GM23338 (cell line): ENCODE data around the gene BRAF. TPM values are rescaled to one million over a fixed set of nuclear protein-coding genes. Genes with fewer than 3 reads are reported as not detected.
"Not testable (repeated sequence)": the region's sequence is repeated elsewhere in the genome, so short reads cannot be mapped to it uniquely, and the experiment has no call there.

ENCODE experiments used
- ATAC-seq: fragments of 200-7000 bp; cut with Tn5 transposase; 3 replicates; pipeline ENCODE4 v1.9.1; 2020
- DNase-seq: peaks from one replicate; pipeline ENCODE4 v3.0.0-alpha.2; 2015; ENCODE audit warnings: low spot score
- H2AFZ ChIP-seq: fragments of 200-600 bp; sonication (generic); 2 replicates; pipeline ENCODE4 v1.8.0; 2016; ENCODE audit warnings: antibody characterized with exemption, mild to moderate bottlenecking, moderate library complexity
- H3F3A ChIP-seq: fragments of 200-600 bp; sonication (generic); replicated peaks from 2 replicates; pipeline ENCODE4 v1.8.0; 2017; ENCODE audit warnings: antibody characterized with exemption, mixed run types, low read depth
- H3K27ac ChIP-seq: fragments of 200-600 bp; sonication (generic); 2 replicates; pipeline ENCODE4 v1.6.1; 2016; ENCODE audit warnings: low read depth
- H3K27me3 ChIP-seq: fragments of 200-600 bp; sonication (generic); 2 replicates; pipeline ENCODE4 v1.8.0; 2016; ENCODE audit warnings: mild to moderate bottlenecking, mixed run types, moderate library complexity; ENCODE audit not compliant: insufficient read depth
- H3K36me3 ChIP-seq: fragments of 200-600 bp; sonication (generic); 2 replicates; pipeline ENCODE4 v1.8.0; 2016; ENCODE audit warnings: mild to moderate bottlenecking; ENCODE audit not compliant: insufficient read depth
- H3K4me1 ChIP-seq: fragments of 200-600 bp; sonication (generic); 2 replicates; pipeline ENCODE4 v1.8.0; 2016; ENCODE audit warnings: mild to moderate bottlenecking, moderate library complexity; ENCODE audit not compliant: insufficient read depth
- H3K4me2 ChIP-seq: fragments of 200-600 bp; sonication (generic); 2 replicates; pipeline ENCODE4 v1.7.1; 2017; ENCODE audit warnings: mixed run types
- H3K4me3 ChIP-seq: fragments of 200-600 bp; sonication (generic); 2 replicates; pipeline ENCODE4 v1.6.1; 2016; ENCODE audit warnings: mixed run types
- H3K79me2 ChIP-seq: fragments of 200-600 bp; sonication (generic); replicated peaks from 2 replicates; pipeline ENCODE4 v1.8.0; 2017; ENCODE audit warnings: mild to moderate bottlenecking; ENCODE audit not compliant: insufficient read depth
- H3K9me2 ChIP-seq: fragments of 200-600 bp; sonication (generic); 2 replicates; pipeline ENCODE4 v1.8.0; 2017; ENCODE audit not compliant: insufficient read depth
- H4K20me1 ChIP-seq: fragments of 200-600 bp; sonication (generic); replicated peaks from 2 replicates; pipeline ENCODE4 v1.8.0; 2017; ENCODE audit warnings: mild to moderate bottlenecking; ENCODE audit not compliant: insufficient read depth
- H3K27ac Mint-ChIP-seq: 2 replicates; pipeline ENCODE4 v1.8.0; 2020; ENCODE audit warnings: inconsistent platforms, mild to moderate bottlenecking, moderate library complexity, mixed read lengths
- H3K27me3 Mint-ChIP-seq: 3 replicates; pipeline ENCODE4 v1.8.0; 2022; ENCODE audit warnings: low read depth, mild to moderate bottlenecking, moderate library complexity, mixed read lengths, inconsistent platforms; ENCODE audit not compliant: insufficient read depth, poor library complexity
- H3K36me3 Mint-ChIP-seq: 3 replicates; pipeline ENCODE4 v1.8.0; 2021; ENCODE audit warnings: low read depth, mild to moderate bottlenecking, inconsistent platforms, moderate library complexity, mixed read lengths
- H3K4me1 Mint-ChIP-seq: 3 replicates; pipeline ENCODE4 v1.8.0; 2020; ENCODE audit warnings: mild to moderate bottlenecking, inconsistent platforms, mixed read lengths
- H3K4me3 Mint-ChIP-seq: 3 replicates; pipeline ENCODE4 v1.8.0; 2021; ENCODE audit warnings: moderate library complexity, mild to moderate bottlenecking, inconsistent platforms, mixed read lengths
- H3K9me3 Mint-ChIP-seq: 3 replicates; pipeline ENCODE4 v1.8.0; 2020; ENCODE audit warnings: moderate library complexity, mild to moderate bottlenecking, inconsistent platforms, mixed read lengths
- CREB1 ChIP-seq: fragments of 250-450 bp; sonication (Bioruptor Pico); IDR thresholded peaks from 2 replicates; pipeline ENCODE4 v1.5.0; 2020; ENCODE audit warnings: low read depth, mild to moderate bottlenecking, moderate library complexity
- EZH2 ChIP-seq: fragments of 200-600 bp; sonication (generic); IDR thresholded peaks from one replicate; pipeline ENCODE4 v1.8.0; 2017; ENCODE audit warnings: antibody characterized with exemption, mild to moderate bottlenecking, low read depth; ENCODE audit not compliant: unreplicated experiment
- POLR2AphosphoS5 ChIP-seq: IDR thresholded peaks from 2 replicates; pipeline ENCODE4 v1.6.1; 2016; ENCODE audit warnings: antibody characterized with exemption, low read depth
- STAT1 ChIP-seq: IDR thresholded peaks from one replicate; pipeline ENCODE4 v1.6.1; 2016; ENCODE audit warnings: antibody characterized with exemption; ENCODE audit not compliant: unreplicated experiment
- ZNF331 ChIP-seq: fragments of 250-450 bp; sonication (Bioruptor Pico); IDR thresholded peaks from 2 replicates; pipeline ENCODE4 v1.5.0; 2020; ENCODE audit warnings: low read depth, mild to moderate bottlenecking, moderate library complexity
- polyA plus RNA-seq: library from polyadenylated mRNA; unstranded; fragments of >200 nt; fragmentation: Nextera tagmentation; extraction: Ambion mirVana; gene quantifications from 2 replicates; pipeline ENCODE4 v1.2.1, GENCODE V29; 2016
- total RNA-seq: library from RNA; depleted of rRNA; stranded (reverse); fragments of >200 nt; shearing (Covaris generic); gene quantifications from 2 replicates; pipeline ENCODE4 v1.2.3, GENCODE V29; 2014
- TF ChIP-seq, protein P1 (sequence below): fragments of 250-450 bp; sonication (Bioruptor Pico); IDR thresholded peaks from 2 replicates; pipeline ENCODE4 v1.5.0; 2020; ENCODE audit warnings: mild to moderate bottlenecking, moderate library complexity

The BRAF gene
- total and polyA plus RNA-seq, 2 experiments from 2014 or later, result 14.6 to 36.8 TPM

DNA sequence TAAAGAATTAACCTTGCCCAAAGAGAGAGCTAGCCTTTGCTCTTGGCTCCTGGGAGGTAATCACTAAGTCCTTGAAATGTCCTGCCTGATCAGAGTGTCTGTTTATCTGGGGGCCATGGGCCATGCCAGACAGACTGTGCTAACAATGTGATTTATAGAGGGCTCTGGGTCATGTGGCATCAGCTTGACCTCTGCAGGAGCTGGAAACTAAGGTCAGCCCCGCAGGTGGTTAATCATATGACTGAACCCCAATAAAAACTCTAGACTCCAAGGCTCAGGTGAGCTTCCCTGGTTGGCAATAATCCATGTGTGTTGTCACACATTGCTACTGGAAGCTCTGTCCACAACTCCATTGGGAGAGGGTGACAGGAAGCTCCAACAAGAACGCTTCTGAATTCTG lies 180.7 kb downstream of the BRAF start (continued):
- TF ChIP-seq, protein P1, sequence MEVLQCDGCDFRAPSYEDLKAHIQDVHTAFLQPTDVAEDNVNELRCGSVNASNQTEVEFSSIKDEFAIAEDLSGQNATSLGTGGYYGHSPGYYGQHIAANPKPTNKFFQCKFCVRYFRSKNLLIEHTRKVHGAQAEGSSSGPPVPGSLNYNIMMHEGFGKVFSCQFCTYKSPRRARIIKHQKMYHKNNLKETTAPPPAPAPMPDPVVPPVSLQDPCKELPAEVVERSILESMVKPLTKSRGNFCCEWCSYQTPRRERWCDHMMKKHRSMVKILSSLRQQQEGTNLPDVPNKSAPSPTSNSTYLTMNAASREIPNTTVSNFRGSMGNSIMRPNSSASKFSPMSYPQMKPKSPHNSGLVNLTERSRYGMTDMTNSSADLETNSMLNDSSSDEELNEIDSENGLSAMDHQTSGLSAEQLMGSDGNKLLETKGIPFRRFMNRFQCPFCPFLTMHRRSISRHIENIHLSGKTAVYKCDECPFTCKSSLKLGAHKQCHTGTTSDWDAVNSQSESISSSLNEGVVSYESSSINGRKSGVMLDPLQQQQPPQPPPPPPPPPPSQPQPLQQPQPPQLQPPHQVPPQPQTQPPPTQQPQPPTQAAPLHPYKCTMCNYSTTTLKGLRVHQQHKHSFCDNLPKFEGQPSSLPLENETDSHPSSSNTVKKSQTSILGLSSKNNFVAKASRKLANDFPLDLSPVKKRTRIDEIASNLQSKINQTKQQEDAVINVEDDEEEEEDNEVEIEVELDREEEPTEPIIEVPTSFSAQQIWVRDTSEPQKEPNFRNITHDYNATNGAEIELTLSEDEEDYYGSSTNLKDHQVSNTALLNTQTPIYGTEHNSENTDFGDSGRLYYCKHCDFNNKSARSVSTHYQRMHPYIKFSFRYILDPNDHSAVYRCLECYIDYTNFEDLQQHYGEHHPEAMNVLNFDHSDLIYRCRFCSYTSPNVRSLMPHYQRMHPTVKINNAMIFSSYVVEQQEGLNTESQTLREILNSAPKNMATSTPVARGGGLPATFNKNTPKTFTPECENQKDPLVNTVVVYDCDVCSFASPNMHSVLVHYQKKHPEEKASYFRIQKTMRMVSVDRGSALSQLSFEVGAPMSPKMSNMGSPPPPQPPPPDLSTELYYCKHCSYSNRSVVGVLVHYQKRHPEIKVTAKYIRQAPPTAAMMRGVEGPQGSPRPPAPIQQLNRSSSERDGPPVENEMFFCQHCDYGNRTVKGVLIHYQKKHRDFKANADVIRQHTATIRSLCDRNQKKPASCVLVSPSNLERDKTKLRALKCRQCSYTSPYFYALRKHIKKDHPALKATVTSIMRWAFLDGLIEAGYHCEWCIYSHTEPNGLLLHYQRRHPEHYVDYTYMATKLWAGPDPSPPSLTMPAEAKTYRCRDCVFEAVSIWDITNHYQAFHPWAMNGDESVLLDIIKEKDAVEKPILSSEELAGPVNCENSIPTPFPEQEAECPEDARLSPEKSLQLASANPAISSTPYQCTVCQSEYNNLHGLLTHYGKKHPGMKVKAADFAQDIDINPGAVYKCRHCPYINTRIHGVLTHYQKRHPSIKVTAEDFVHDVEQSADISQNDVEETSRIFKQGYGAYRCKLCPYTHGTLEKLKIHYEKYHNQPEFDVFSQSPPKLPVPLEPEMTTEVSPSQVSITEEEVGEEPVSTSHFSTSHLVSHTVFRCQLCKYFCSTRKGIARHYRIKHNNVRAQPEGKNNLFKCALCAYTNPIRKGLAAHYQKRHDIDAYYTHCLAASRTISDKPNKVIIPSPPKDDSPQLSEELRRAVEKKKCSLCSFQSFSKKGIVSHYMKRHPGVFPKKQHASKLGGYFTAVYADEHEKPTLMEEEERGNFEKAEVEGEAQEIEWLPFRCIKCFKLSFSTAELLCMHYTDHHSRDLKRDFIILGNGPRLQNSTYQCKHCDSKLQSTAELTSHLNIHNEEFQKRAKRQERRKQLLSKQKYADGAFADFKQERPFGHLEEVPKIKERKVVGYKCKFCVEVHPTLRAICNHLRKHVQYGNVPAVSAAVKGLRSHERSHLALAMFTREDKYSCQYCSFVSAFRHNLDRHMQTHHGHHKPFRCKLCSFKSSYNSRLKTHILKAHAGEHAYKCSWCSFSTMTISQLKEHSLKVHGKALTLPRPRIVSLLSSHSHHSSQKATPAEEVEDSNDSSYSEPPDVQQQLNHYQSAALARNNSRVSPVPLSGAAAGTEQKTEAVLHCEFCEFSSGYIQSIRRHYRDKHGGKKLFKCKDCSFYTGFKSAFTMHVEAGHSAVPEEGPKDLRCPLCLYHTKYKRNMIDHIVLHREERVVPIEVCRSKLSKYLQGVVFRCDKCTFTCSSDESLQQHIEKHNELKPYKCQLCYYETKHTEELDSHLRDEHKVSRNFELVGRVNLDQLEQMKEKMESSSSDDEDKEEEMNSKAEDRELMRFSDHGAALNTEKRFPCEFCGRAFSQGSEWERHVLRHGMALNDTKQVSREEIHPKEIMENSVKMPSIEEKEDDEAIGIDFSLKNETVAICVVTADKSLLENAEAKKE (CRISPR knock-in tag), result no peak
- TF ChIP-seq STAT1 (no peak), CREB1 (CRISPR knock-in tag) (no peak), POLR2AphosphoS5 (no peak), ZNF331 (no peak), EZH2 (no peak)

DNA sequence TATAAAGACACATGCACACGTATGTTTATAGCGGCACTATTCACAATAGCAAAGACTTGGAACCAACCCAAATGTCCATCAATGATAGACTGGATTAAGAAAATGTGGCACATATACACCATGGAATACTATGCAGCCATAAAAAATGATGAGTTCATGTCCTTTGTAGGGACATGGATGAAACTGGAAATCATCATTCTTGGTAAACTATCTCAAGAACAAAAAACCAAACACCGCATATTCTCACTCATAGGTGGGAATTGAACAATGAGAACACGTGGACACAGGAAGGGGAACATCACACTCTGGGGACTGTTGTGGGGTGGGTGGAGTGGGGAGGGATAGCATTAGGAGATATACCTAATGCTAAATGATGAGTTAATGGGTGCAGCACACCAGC lies 181.5 kb downstream of the BRAF start:
- H3K27ac ChIP-seq, H3K27me3 ChIP-seq, H3K9me2 ChIP-seq, H4K20me1 ChIP-seq, H3K4me1 ChIP-seq, H3K4me3 Mint-ChIP-seq, H3K36me3 ChIP-seq, H3K27ac Mint-ChIP-seq, H3F3A ChIP-seq, H3K9me3 Mint-ChIP-seq, DNase-seq, H3K79me2 ChIP-seq, H3K27me3 Mint-ChIP-seq, H2AFZ ChIP-seq, ATAC-seq, H3K4me2 ChIP-seq, H3K4me3 ChIP-seq: not testable (repeated sequence)
- Mint-ChIP-seq H3K4me1 (peaks cover 10% of the 10 kb centered on the region; the same call in 2 of the 3 replicates), H3K36me3 (peaks cover 15% of the 10 kb centered on the region; the same call in 2 of the 3 replicates)
